ENCODE measurements around the gene DOCK3. TPM values are rescaled to one million over a fixed set of nuclear protein-coding genes. Genes with fewer than 3 reads are reported as not detected.
A peak's percentile ranks its signal among the peaks of the same experiment; 100 is the strongest.
"Not testable (repeated sequence)": the region's sequence is repeated elsewhere in the genome, so short reads cannot be mapped to it uniquely, and the experiment has no call there.

DOCK3 gene
- polyA plus RNA-seq, 1 donor: 0.81 TPM

- DNase-seq: no peak
- WGBS (ENCODE audit: insufficient coverage, low lambda C conversion rate): no CpG with 5 or more reads among the region's 2 CpGs
- Histone ChIP-seq H3K4me1 (ENCODE audit: control insufficient read depth, insufficient read depth, low read length) (no peaks in the 10 kb centered on the region), H3K27me3 (ENCODE audit: control insufficient read depth, insufficient read depth, low read length) (no peaks in the 10 kb centered on the region), H3K4me3 (ENCODE audit: low read length) (no peak overlapping the region), H3K27ac (ENCODE audit: low read length) (no peak overlapping the region), H3K36me3 (ENCODE audit: control insufficient read depth, insufficient read depth, low read length) (no peaks in the 10 kb centered on the region), H3K9me3 (ENCODE audit: control insufficient read depth, low read depth, low read length) (no peaks in the 10 kb centered on the region)
Measured at GRCh38 chr3:50926868-50927267, 252.1 kb downstream of the DOCK3 start.

- no peak overlapping the region for H3K27ac ChIP-seq (ENCODE audit: low read length)
- H3K27me3 ChIP-seq (ENCODE audit: control insufficient read depth, insufficient read depth, low read length): no peaks in the 10 kb centered on the region
- no peak overlapping the region for H3K4me3 ChIP-seq (ENCODE audit: low read length)
- H3K4me1 ChIP-seq (ENCODE audit: control insufficient read depth, insufficient read depth, low read length): no peaks in the 10 kb centered on the region
- DNase-seq: no peak
- H3K9me3 ChIP-seq (ENCODE audit: control insufficient read depth, low read depth, low read length): no peaks in the 10 kb centered on the region
- no CpG with 5 or more reads among the region's 20 CpGs for WGBS (ENCODE audit: insufficient coverage, low lambda C conversion rate)
- H3K36me3 ChIP-seq (ENCODE audit: control insufficient read depth, insufficient read depth, low read length): no peaks in the 10 kb centered on the region
Measured at GRCh38 chr3:50930371-50931208, 255.9 kb downstream of the DOCK3 start.

GRCh38 chr3:50932918-50933317 lies 258.2 kb downstream of the DOCK3 start:
- not testable (repeated sequence) for H3K4me1 ChIP-seq (ENCODE audit: control insufficient read depth, insufficient read depth, low read length); H3K9me3 ChIP-seq (ENCODE audit: control insufficient read depth, low read depth, low read length); H3K4me3 ChIP-seq (ENCODE audit: low read length); H3K27ac ChIP-seq (ENCODE audit: low read length); H3K36me3 ChIP-seq (ENCODE audit: control insufficient read depth, insufficient read depth, low read length); DNase-seq; H3K27me3 ChIP-seq (ENCODE audit: control insufficient read depth, insufficient read depth, low read length)
- WGBS (ENCODE audit: insufficient coverage, low lambda C conversion rate): no CpG with 5 or more reads among the region's 2 CpGs

GRCh38 chr3:50936389-50936788 lies 261.7 kb downstream of the DOCK3 start:
- Histone ChIP-seq H3K9me3 (ENCODE audit: control insufficient read depth, low read depth, low read length) (peaks cover 5% of the 10 kb centered on the region), H3K27ac (ENCODE audit: low read length) (no peak overlapping the region), H3K4me3 (ENCODE audit: low read length) (no peak overlapping the region), H3K4me1 (ENCODE audit: control insufficient read depth, insufficient read depth, low read length) (no peaks in the 10 kb centered on the region), H3K36me3 (ENCODE audit: control insufficient read depth, insufficient read depth, low read length) (no peaks in the 10 kb centered on the region), H3K27me3 (ENCODE audit: control insufficient read depth, insufficient read depth, low read length) (no peaks in the 10 kb centered on the region)
- DNase-seq: no peak
- 92% methylated on average over 2 of the region's 2 CpGs for WGBS (ENCODE audit: insufficient coverage, low lambda C conversion rate)

- no peak overlapping the region for H3K27ac ChIP-seq (ENCODE audit: low read length)
- DNase-seq: no peak
- H3K9me3 ChIP-seq (ENCODE audit: control insufficient read depth, low read depth, low read length): no peaks in the 10 kb centered on the region
- WGBS (ENCODE audit: insufficient coverage, low lambda C conversion rate): 100% methylated on average over 1 of the region's 2 CpGs
- no peak overlapping the region for H3K4me3 ChIP-seq (ENCODE audit: low read length)
- no peaks in the 10 kb centered on the region for H3K27me3 ChIP-seq (ENCODE audit: control insufficient read depth, insufficient read depth, low read length)
- H3K4me1 ChIP-seq (ENCODE audit: control insufficient read depth, insufficient read depth, low read length): no peaks in the 10 kb centered on the region
- no peaks in the 10 kb centered on the region for H3K36me3 ChIP-seq (ENCODE audit: control insufficient read depth, insufficient read depth, low read length)
Measured at GRCh38 chr3:50947419-50947818, 272.7 kb downstream of the DOCK3 start.

DNA sequence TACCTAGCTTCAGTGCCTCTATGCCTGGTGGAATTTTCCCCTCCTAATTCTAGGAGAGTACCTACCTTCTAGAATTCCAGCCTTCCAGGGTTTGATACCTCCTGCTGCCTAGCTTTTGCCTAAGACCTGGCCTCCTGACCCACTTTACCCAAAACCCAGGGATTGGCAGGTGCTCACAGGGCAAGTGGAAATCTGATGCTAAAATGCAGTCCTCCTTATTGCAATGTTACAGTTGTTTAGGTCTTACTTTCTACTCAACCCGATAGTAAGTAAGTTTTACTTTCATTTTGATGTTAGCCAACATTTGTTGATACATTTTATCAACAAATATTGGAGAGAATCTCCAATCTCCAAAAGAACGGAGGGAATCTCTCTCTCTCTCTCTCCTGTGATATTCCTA lies 275.9 kb downstream of the DOCK3 start:
- WGBS (ENCODE audit: insufficient coverage, low lambda C conversion rate): 80% methylated on average over 1 of the region's 2 CpGs
- H3K9me3 ChIP-seq (ENCODE audit: control insufficient read depth, low read depth, low read length): no peaks in the 10 kb centered on the region
- no peaks in the 10 kb centered on the region for H3K4me1 ChIP-seq (ENCODE audit: control insufficient read depth, insufficient read depth, low read length)
- no peak overlapping the region for H3K27ac ChIP-seq (ENCODE audit: low read length)
- no peaks in the 10 kb centered on the region for H3K36me3 ChIP-seq (ENCODE audit: control insufficient read depth, insufficient read depth, low read length)
- no peak for DNase-seq
- H3K4me3 ChIP-seq (ENCODE audit: low read length): no peak overlapping the region
- no peaks in the 10 kb centered on the region for H3K27me3 ChIP-seq (ENCODE audit: control insufficient read depth, insufficient read depth, low read length)

- DNase-seq: no peak
- Histone ChIP-seq H3K27me3 (ENCODE audit: control insufficient read depth, insufficient read depth, low read length) (no peaks in the 10 kb centered on the region), H3K4me1 (ENCODE audit: control insufficient read depth, insufficient read depth, low read length) (no peaks in the 10 kb centered on the region), H3K27ac (ENCODE audit: low read length) (no peak overlapping the region), H3K4me3 (ENCODE audit: low read length) (no peak overlapping the region), H3K9me3 (ENCODE audit: control insufficient read depth, low read depth, low read length) (no peaks in the 10 kb centered on the region), H3K36me3 (ENCODE audit: control insufficient read depth, insufficient read depth, low read length) (no peaks in the 10 kb centered on the region)
- WGBS (ENCODE audit: insufficient coverage, low lambda C conversion rate): 50% methylated on average over 2 of the region's 5 CpGs
Measured at GRCh38 chr3:50953825-50954414, 279.2 kb downstream of the DOCK3 start.

DNA sequence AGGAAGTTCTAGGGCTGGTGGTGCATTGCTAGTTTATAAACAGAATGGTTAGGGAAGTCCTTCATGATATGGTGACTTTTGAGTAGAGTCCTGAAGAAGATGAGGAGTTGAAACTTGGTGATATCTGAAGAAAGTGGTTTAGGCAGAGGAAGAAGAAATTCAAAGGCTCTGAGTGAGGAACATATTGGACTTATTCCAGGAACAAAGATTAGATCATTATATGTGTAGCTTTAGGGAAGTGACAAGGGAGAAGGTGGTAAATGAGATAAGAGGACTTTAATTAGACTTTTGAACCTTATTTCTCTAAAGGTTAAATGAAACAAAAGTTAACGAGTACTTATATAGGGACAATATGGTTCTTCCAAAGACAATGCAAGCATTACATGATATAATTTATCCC lies 286.7 kb downstream of the DOCK3 start:
- WGBS (ENCODE audit: insufficient coverage, low lambda C conversion rate): no CpG with 5 or more reads among the region's 1 CpG
- Histone ChIP-seq H3K27me3 (ENCODE audit: control insufficient read depth, insufficient read depth, low read length) (no peaks in the 10 kb centered on the region), H3K4me3 (ENCODE audit: low read length) (no peak overlapping the region), H3K4me1 (ENCODE audit: control insufficient read depth, insufficient read depth, low read length) (no peaks in the 10 kb centered on the region), H3K9me3 (ENCODE audit: control insufficient read depth, low read depth, low read length) (no peaks in the 10 kb centered on the region), H3K36me3 (ENCODE audit: control insufficient read depth, insufficient read depth, low read length) (no peaks in the 10 kb centered on the region), H3K27ac (ENCODE audit: low read length) (no peak overlapping the region)
- DNase-seq: no peak

DNA sequence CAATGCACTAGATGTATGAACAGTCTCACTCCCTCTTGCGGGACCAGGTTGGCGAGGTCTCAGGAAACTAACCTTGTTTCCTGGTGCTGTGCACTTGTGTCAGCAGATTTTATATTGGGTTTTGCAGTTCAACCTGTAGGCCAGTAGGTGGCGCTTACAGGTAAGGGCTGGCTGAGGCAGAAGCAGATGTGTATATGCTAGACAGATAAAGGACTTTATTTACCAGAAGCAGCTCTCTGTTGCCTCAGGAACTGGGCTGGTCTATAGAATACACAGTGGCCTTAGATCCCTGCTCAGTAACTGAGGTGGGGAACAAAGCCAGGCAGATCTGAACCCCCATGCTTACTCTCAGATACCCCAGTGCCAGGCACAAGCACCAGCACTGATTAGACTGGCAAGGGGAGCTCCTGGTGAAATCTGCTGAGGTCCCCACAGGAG lies 296.8 kb downstream of the DOCK3 start:
- no peaks in the 10 kb centered on the region for H3K9me3 ChIP-seq (ENCODE audit: control insufficient read depth, low read depth, low read length)
- H3K4me3 ChIP-seq (ENCODE audit: low read length): no peak overlapping the region
- WGBS (ENCODE audit: insufficient coverage, low lambda C conversion rate): no CpG with 5 or more reads among the region's 3 CpGs
- H3K36me3 ChIP-seq (ENCODE audit: control insufficient read depth, insufficient read depth, low read length): no peaks in the 10 kb centered on the region
- H3K27me3 ChIP-seq (ENCODE audit: control insufficient read depth, insufficient read depth, low read length): no peaks in the 10 kb centered on the region
- no peaks in the 10 kb centered on the region for H3K4me1 ChIP-seq (ENCODE audit: control insufficient read depth, insufficient read depth, low read length)
- no peak overlapping the region for H3K27ac ChIP-seq (ENCODE audit: low read length)
- DNase-seq: peak; percentile 25 to 55

DNA sequence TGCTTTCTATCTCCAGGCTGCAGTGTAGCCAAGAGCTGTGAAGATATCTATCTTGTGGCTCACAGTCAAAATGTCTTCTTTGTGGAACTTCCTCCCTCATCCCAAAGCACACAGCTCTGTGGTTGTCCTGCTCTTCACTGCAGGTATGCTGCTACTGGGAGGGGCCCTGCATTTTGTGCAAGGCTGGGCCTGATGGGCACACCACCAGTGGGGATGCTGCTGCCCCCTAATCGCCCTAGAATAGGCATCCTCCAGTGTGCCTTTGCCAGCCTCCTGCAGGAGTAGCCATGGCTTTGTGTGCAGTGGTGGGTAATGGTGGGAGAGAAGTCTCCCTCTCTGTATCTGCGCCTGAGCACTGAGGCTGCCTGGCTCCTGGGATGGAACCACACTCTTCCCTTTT lies 297.3 kb downstream of the DOCK3 start:
- no CpG with 5 or more reads among the region's 2 CpGs for WGBS (ENCODE audit: insufficient coverage, low lambda C conversion rate)
- H3K4me1 ChIP-seq (ENCODE audit: control insufficient read depth, insufficient read depth, low read length): no peaks in the 10 kb centered on the region
- H3K4me3 ChIP-seq (ENCODE audit: low read length): no peak overlapping the region
- no peak overlapping the region for H3K27ac ChIP-seq (ENCODE audit: low read length)
- DNase-seq: no peak
- no peaks in the 10 kb centered on the region for H3K27me3 ChIP-seq (ENCODE audit: control insufficient read depth, insufficient read depth, low read length)
- H3K9me3 ChIP-seq (ENCODE audit: control insufficient read depth, low read depth, low read length): no peaks in the 10 kb centered on the region
- H3K36me3 ChIP-seq (ENCODE audit: control insufficient read depth, insufficient read depth, low read length): no peaks in the 10 kb centered on the region

DNA sequence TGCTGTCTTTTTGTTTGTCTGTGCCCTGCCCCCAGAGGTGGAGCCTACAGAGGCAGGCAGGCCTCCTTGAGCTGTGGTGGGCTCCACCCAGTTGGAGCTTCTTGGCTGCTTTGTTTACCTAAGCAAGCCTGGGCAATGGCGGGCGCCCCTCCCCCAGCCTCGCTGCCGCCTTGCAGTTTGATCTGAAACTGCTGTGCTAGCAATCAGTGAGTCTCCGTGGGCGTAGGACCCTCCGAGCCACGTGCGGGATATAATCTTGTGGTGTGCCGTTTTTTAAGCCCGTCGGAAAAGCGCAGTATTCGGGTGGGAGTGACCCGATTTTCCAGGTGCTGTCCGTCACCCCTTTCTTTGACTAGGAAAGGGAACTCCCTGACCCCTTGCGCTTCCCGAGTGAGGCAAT lies 303.9 kb downstream of the DOCK3 start:
- not testable (repeated sequence) for H3K27ac ChIP-seq (ENCODE audit: low read length); DNase-seq; H3K27me3 ChIP-seq (ENCODE audit: control insufficient read depth, insufficient read depth, low read length); H3K9me3 ChIP-seq (ENCODE audit: control insufficient read depth, low read depth, low read length); H3K36me3 ChIP-seq (ENCODE audit: control insufficient read depth, insufficient read depth, low read length); H3K4me1 ChIP-seq (ENCODE audit: control insufficient read depth, insufficient read depth, low read length); H3K4me3 ChIP-seq (ENCODE audit: low read length)
- WGBS (ENCODE audit: insufficient coverage, low lambda C conversion rate): no CpG with 5 or more reads among the region's 18 CpGs

Data from large intestine (tissue), 3 donors.